ENCODE measurements around the gene TMEM129. TPM values are rescaled to one million over a fixed set of nuclear protein-coding genes. Genes with fewer than 3 reads are reported as not detected.

The TMEM129 gene
- total and polyA plus RNA-seq, 9 donors, result 5.6 to 43.2 (median 40.3) TPM

DNA sequence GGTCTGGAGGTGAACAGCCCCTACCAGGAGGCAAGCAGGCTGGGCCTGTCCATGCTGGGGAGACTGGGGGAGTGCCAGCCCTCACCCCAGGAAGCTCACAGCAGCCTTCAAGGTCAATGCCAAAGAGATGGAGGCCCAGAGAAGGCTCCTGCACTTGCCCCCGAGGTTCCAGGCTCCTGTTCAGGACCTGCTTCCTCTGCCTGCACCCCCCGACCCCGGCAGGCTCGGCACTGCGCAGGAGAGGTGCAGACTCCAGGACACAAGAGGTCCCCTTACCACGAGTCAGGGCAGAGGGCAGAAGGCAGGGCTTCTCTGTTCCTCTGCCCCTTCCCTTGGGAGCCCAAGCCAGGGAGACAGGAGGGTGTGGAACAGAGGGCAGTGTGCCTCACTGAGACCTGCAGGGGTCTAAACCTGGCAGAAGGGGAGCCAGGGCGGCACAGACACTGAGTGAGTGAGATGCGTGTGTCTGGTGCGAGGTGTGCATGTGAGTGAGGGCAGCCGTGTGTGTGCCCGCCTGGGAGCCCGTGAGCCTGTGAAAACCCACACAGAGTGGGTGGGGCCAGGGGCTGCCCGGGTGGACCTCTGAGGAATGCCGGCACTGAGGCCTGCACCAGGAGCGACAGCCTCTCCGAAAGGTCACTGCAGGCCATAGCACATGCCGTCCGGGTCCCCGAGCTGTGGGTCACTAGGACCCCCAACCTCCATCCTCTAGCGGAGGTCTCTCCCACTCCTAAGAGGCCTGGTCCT lies 41.3 kb upstream of the TMEM129 start:
- WGBS, 3 donors, result 80 to 89% (median 88%) methylated on average over 18 to 20 of the region's 20 CpGs
- TF ChIP-seq, protein P1, sequence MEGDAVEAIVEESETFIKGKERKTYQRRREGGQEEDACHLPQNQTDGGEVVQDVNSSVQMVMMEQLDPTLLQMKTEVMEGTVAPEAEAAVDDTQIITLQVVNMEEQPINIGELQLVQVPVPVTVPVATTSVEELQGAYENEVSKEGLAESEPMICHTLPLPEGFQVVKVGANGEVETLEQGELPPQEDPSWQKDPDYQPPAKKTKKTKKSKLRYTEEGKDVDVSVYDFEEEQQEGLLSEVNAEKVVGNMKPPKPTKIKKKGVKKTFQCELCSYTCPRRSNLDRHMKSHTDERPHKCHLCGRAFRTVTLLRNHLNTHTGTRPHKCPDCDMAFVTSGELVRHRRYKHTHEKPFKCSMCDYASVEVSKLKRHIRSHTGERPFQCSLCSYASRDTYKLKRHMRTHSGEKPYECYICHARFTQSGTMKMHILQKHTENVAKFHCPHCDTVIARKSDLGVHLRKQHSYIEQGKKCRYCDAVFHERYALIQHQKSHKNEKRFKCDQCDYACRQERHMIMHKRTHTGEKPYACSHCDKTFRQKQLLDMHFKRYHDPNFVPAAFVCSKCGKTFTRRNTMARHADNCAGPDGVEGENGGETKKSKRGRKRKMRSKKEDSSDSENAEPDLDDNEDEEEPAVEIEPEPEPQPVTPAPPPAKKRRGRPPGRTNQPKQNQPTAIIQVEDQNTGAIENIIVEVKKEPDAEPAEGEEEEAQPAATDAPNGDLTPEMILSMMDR (IDR thresholded peaks at IDR 0.05), result no peak
- TF ChIP-seq POLR2A (IDR thresholded peaks at IDR 0.05) (no peak), EP300 (IDR thresholded peaks at IDR 0.05) (no peak)
- H3K4me3 ChIP-seq, result no peak overlapping the region
- no peaks in the 10 kb centered on the region for H3K9me3 ChIP-seq
- no peaks in the 10 kb centered on the region for H3K27me3 ChIP-seq
- H3K36me3 ChIP-seq, result no peaks in the 10 kb centered on the region
- intact Hi-C loops (cut with DNase I), result no loop called here
- H3K4me1 ChIP-seq (ENCODE audit: insufficient read depth), result peaks cover 2% of the 10 kb centered on the region
- H3K27ac ChIP-seq, result no peak overlapping the region
- no peak for DNase-seq

DNA sequence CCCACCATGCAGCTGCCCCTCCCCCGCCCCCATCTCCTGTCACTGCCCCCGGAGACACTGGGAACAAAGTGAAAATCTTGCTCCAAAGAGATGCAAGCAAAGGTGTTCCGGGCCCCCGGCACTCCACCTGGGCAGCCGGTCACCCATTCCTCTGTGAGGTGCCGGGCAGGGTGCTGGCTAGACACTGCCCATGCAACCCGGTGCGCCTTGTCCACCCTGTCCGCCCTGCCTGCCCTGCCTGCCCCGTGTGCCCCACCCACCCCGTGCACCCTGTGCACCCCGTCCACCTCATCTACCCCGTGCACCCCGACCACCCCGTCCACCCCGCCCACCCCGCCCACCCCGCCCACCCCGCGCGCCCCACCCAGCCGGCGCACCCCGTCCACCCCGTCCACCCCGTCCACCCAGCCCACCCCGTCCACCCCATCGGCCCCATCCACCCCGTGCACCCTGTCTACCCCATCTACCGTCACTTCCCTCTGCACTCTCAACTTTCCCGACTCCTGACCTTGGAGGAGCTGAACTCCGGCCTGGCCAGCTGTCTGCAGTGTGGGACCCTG lies 40.1 kb upstream of the TMEM129 start:
- intact Hi-C loops (cut with DNase I), result no loop called here
- Histone ChIP-seq H3K4me3 (no peak overlapping the region), H3K36me3 (no peaks in the 10 kb centered on the region), H3K27me3 (no peaks in the 10 kb centered on the region), H3K4me1 (ENCODE audit: insufficient read depth) (peaks cover 2% of the 10 kb centered on the region), H3K27ac (no peak overlapping the region), H3K9me3 (no peaks in the 10 kb centered on the region)
- DNase-seq, result no peak
- 64 to 70% (median 65%) methylated on average over 20 to 32 of the region's 32 CpGs for WGBS, 3 donors
- TF ChIP-seq, protein P1 (IDR thresholded peaks at IDR 0.05), result no peak
- TF ChIP-seq EP300 (IDR thresholded peaks at IDR 0.05) (no peak), POLR2A (IDR thresholded peaks at IDR 0.05) (no peak)

DNA sequence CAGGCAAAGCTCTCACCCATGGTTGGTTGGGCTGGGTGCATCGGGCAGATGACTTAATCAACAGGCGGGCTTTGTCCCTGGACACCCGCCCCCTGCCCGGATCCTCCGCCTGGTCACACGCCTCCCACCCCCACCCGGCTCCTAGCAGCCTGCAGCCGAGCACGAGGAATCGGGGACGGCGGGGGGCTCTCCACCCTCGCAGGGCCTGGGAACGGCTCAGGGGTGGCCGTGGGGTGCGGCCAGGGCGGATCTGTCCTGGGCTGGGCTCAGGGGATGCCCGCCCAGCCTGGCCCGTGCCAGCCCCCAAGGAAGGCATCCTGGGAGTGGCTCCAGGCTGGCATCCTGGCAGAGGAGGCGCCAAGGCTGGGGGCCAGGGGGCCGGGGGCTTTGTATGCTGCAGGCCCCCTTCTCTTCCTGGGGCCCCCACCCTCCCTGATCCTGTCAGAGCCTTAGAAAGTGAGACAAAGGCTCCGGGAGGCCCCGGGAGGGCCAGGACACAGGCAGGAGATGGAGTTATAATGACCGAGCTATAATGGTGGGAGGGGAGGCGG lies 39.5 kb upstream of the TMEM129 start:
- DNase-seq, result no peak
- H3K27me3 ChIP-seq, result no peaks in the 10 kb centered on the region
- no peak for TF ChIP-seq EP300 (IDR thresholded peaks at IDR 0.05)
- TF ChIP-seq, protein P1 (IDR thresholded peaks at IDR 0.05), result no peak
- no peak for TF ChIP-seq POLR2A (IDR thresholded peaks at IDR 0.05)
- 55 to 60% (median 57%) methylated on average over 19 to 25 of the region's 25 CpGs for WGBS, 3 donors
- no peaks in the 10 kb centered on the region for H3K36me3 ChIP-seq
- intact Hi-C loops (cut with DNase I), result no loop called here
- H3K27ac ChIP-seq, result no peak overlapping the region
- no peaks in the 10 kb centered on the region for H3K9me3 ChIP-seq
- no peak overlapping the region for H3K4me3 ChIP-seq
- H3K4me1 ChIP-seq (ENCODE audit: insufficient read depth), result peaks cover 2% of the 10 kb centered on the region

DNA sequence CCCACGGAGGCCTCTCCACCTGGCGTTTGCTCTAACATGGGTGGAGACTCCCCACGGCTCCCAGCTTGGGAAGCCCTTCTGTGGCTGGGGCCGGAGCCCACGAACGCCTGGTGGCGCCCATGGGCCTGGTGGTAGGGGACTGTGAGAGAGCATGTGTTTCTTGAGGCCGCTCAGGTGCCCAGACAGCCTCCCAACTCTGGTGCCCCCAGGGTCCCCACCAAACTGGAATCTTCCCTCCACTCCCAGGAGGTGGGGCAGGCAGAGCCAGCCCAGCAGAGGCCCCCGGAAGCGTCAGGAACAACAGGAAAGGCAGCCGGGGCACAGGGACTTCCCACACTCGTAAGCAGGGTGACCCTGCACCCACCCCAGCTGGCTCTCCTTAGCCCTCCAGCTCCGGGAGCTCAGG lies 38.7 kb upstream of the TMEM129 start:
- DNase-seq, result no peak
- intact Hi-C loops (cut with DNase I), result no loop called here
- Histone ChIP-seq H3K27me3 (no peaks in the 10 kb centered on the region), H3K9me3 (no peaks in the 10 kb centered on the region), H3K4me3 (no peak overlapping the region), H3K36me3 (no peaks in the 10 kb centered on the region), H3K4me1 (ENCODE audit: insufficient read depth) (peaks cover 2% of the 10 kb centered on the region), H3K27ac (no peak overlapping the region)
- TF ChIP-seq EP300 (IDR thresholded peaks at IDR 0.05) (no peak), POLR2A (IDR thresholded peaks at IDR 0.05) (no peak)
- TF ChIP-seq, protein P1 (IDR thresholded peaks at IDR 0.05), result no peak
- WGBS, 3 donors, result 85 to 88% (median 85%) methylated on average over 12 to 13 of the region's 13 CpGs

All from ovary (tissue), 9 donors.